ENCODE measurements around the gene SEC22C.

GRCh38 chr3:42569593-42570142 is 12.1 kb downstream of the SEC22C start:
- no peak for TF ChIP-seq CTCF (IDR thresholded peaks at IDR 0.05)
- no peak for TF ChIP-seq POLR2A (IDR thresholded peaks at IDR 0.05)
